HepG2 (cell line): ENCODE results near the gene NELFCD. TPM values are rescaled to one million over a fixed set of nuclear protein-coding genes. Genes with fewer than 3 reads are reported as not detected.

ENCODE experiments used
- AHR ChIP-seq: IDR thresholded peaks from 2 replicates; pipeline ENCODE4 v1.6.1; 2018; ENCODE audit warnings: missing genetic modification reagents, missing compliant biosample characterization
- HNF4A ChIP-seq: sonication (generic); formaldehyde crosslinking; IDR thresholded peaks from 2 replicates; pipeline ENCODE4 v1.4.0; 2020; ENCODE audit warnings: missing genetic modification reagents
- SIN3B ChIP-seq: fragments of 150-350 bp; IDR thresholded peaks from 2 replicates; pipeline ENCODE4 v1.6.1; 2014; ENCODE audit warnings: low read length
- SKIL ChIP-seq: sonication (generic); formaldehyde crosslinking; IDR thresholded peaks from 2 replicates; pipeline ENCODE4 v1.8.0; 2022; ENCODE audit warnings: missing genetic modification reagents, mild to moderate bottlenecking, moderate library complexity, borderline replicate concordance
- SOX13 ChIP-seq, 3 experiments: fragments of 450-650 bp in 1 of 3; sonication (generic) in 1 of 3; formaldehyde crosslinking in 1 of 3; IDR thresholded peaks in 2 of 3; conservative IDR thresholded peaks in 1 of 3; 2 replicates each; pipeline versions ENCODE4 v1.5.0 to v1.6.1; 2016 to 2020; ENCODE audit warnings: antibody characterized with exemption in 1 of 3, mild to moderate bottlenecking in 1 of 3, missing compliant biosample characterization in 1 of 3, missing genetic modification reagents in 1 of 3, moderate library complexity in 1 of 3
- TFDP2 ChIP-seq: sonication (generic); formaldehyde crosslinking; IDR thresholded peaks from 2 replicates; pipeline ENCODE4 v1.4.0; 2020; ENCODE audit warnings: missing genetic modification reagents
- ZNF10 ChIP-seq: sonication (generic); formaldehyde crosslinking; IDR thresholded peaks from 2 replicates; pipeline ENCODE4 v1.4.0; 2020; ENCODE audit warnings: mild to moderate bottlenecking, low read depth, missing genetic modification reagents, borderline replicate concordance
- ZNF318 ChIP-seq: sonication (generic); formaldehyde crosslinking; IDR thresholded peaks from 2 replicates; pipeline ENCODE4 v1.4.0; 2020; ENCODE audit warnings: mild to moderate bottlenecking, missing genetic modification reagents
- ZNF609 ChIP-seq: sonication (generic); formaldehyde crosslinking; IDR thresholded peaks from 2 replicates; pipeline ENCODE4 v1.4.0; 2020; ENCODE audit warnings: mild to moderate bottlenecking, missing genetic modification reagents, borderline replicate concordance
- ZNF678 ChIP-seq: sonication (generic); formaldehyde crosslinking; IDR thresholded peaks from 2 replicates; pipeline ENCODE4 v1.4.0; 2020; ENCODE audit warnings: mild to moderate bottlenecking, missing genetic modification reagents
- polyA plus RNA-seq, 8 experiments: library from polyadenylated mRNA; depleted of rRNA in 3 of 8; stranded (reverse) in 7 of 8; unstranded in 1 of 8; fragments of >200 nt; fragmentation: Illumina TruSeq in 4 of 8; extraction: Trizol in 4 of 8; gene quantifications; 2 replicates each; pipeline versions ENCODE4 v1.2.1 to v1.2.3, GENCODE V29; 2011 to 2016; ENCODE audit warnings: low read depth in 4 of 8, missing spikeins in 1 of 8, mixed read lengths in 1 of 8; ENCODE audit not compliant: insufficient read depth in 1 of 8
- total RNA-seq, 5 experiments: library from RNA; depleted of rRNA; stranded (reverse); fragments of >200 nt; fragmentation: Illumina TruSeq; extraction: Trizol; gene quantifications; 2 replicates each; pipeline ENCODE4 v1.2.3, GENCODE V29; 2016; ENCODE audit warnings: low read depth in 1 of 5

Gene NELFCD
- total and polyA plus RNA-seq, 2 of the 13 experiments (the other 11 are each of a cell fraction or from before 2014, with no cell fraction given) = 159 to 203 TPM

GRCh38 chr20:58995461-58996225 lies 14.6 kb downstream of the NELFCD start (continued):
- TF ChIP-seq ZNF318 = no peak
- TF ChIP-seq ZNF10 (CRISPR knock-in tag) = no peak
- TF ChIP-seq SKIL (CRISPR knock-in tag) = peak; percentile 58
- TF ChIP-seq ZNF609 = no peak
- no peak for TF ChIP-seq SIN3B
- no peak for TF ChIP-seq AHR
- TF ChIP-seq SOX13 (IDR thresholded peaks at IDR 0.05) = no peak
- peak in 1 of 2 experiments; percentile 63; a peak in 1 of 4 replicates for TF ChIP-seq SOX13 (CRISPR knock-in tag; conservative IDR thresholded peaks at IDR 0.05 in 1 of 2, IDR thresholded peaks at IDR 0.05 in 1 of 2)
- no peak for TF ChIP-seq ZNF678 (CRISPR knock-in tag)
- TF ChIP-seq TFDP2 (CRISPR knock-in tag) = no peak
- TF ChIP-seq HNF4A (CRISPR knock-in tag) = 0 out of 2 replicates have a peak, but pooled peaks have one; percentile 4
